GM21390 (cell line): Measurements from ENCODE around the gene GALNT17.
"Not testable (repeated sequence)": the region's sequence is repeated elsewhere in the genome, so short reads cannot be mapped to it uniquely, and the experiment has no call there.

Source experiments
- ATAC-seq: cut with Tn5 transposase; IDR thresholded peaks from one replicate; pipeline ENCODE4 v1.9.1; 2021; ENCODE audit not compliant: unreplicated experiment

GALNT17 gene

DNA sequence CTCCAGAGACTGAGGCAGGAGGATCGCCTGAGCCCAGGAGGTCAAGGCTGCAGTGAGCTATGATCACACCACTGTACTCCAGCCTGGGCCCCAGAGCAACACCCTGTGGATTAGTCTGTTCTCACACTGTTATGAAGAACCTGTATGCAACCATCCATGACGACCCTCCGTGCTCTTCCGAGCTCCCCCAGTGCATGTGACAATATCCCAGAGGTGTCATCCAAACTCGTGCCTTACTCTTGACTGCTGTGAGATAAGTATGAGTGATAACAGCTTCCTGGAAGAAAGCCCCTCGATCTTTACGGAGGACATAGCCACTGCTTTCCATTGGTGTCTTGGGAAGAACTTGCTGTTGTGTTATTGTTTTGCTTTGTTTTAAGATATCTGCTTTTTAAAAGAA is 591.9 kb downstream of the GALNT17 start:
- ATAC-seq: no peak

DNA sequence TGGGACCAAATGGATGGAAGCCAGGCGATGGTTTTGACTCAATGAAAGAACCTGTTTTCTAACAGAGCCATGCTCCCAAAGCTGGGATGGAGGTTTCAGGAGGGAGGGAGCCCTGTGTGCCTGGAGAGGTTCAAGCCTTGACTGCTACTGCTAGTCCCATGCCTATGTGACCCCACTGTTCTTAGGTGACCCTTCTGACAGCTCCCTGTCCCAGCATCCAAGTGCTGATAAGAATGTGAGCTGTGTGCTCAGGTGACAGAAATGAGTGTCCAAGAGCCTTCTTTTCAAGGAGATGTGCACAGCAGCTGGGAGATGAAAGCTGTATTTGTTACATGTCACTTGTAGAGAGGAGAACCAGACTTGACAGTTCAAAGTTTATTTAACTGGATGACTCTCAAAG is 595.4 kb downstream of the GALNT17 start:
- no peak for ATAC-seq

DNA sequence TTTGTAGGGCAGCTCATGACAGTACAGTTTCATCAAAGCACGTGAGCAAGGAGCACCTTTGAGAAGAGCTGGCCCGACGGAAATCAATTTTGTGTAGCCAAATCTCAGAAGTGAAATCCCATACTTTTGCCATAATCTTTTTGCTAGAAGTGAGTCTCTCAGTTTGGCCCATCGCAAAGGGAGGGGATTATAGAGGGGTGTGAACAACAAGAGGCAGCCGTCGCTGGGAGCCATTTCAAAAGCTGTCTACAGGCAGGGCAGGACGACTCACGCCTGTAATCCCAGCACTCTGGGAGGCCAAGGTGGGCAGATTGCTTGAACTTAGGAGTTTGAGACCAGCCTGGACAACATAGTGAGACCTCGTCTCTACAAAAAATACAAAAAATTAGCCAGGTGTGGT is 599.8 kb downstream of the GALNT17 start:
- no peak for ATAC-seq

DNA sequence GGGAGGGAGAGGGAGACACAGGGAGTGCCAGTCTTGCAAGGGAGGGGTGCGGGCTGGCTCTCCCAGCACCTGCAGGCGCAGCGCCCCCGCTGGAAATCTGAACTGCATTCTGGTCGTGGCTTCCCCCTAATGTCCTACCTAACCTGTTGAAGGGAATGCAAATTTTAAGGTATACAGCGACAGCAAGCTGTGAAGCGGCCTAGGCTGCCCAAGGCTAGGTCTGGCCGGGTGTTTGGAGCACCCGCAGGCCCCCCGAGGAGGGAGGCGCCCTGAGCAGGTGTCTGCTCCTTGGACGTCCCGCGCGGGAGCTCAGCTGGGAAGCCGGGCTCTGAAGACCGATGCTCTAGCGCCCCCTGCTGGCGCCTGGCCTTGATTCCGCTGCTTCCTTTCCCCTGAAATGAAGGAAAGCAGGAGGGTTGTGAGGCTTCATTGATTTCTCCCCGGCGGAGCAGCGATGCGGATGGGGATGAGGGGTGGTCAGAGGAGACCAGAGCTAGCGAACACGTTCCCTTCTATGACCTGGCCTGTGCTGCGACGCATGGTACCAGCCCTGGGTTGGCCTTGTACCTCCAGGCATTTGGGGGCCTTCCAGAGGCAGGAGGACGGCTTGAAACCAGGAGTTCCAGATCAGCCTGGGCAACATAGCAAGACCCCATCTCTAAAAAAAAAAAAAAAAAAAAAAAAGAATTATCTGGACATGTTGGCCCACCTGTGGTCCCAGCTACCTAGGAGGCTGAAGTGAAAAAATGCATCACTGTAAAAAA is 601.3 kb downstream of the GALNT17 start:
- ATAC-seq: no peak

DNA sequence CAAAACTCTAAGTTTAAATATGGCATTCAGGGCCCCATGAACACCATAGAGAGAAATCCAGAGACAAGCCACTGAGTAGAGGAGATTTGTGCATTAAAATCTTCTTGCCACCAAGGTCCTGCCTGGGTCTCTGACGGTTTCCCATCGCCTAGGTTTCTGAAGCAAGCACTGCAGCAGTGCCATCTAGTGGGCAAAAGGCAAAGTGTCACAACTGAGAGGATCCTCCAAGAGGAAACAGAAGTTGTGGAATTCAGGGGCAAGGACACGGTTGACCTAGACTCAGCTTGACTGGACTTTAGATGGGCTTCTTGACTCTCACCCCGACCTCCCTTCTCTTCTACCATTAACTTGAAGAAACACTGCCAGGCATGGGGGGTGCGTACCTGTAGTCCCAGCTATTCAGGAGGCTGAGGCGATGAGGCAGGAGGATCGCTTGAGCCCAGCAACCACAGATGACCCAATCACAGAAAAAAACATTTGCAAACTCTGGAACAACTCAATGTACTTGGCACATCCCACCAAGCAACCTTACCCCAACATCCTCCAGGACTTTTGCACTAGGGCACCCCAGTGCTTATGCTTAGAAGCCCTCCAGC is 604.1 kb downstream of the GALNT17 start:
- ATAC-seq: no peak

DNA sequence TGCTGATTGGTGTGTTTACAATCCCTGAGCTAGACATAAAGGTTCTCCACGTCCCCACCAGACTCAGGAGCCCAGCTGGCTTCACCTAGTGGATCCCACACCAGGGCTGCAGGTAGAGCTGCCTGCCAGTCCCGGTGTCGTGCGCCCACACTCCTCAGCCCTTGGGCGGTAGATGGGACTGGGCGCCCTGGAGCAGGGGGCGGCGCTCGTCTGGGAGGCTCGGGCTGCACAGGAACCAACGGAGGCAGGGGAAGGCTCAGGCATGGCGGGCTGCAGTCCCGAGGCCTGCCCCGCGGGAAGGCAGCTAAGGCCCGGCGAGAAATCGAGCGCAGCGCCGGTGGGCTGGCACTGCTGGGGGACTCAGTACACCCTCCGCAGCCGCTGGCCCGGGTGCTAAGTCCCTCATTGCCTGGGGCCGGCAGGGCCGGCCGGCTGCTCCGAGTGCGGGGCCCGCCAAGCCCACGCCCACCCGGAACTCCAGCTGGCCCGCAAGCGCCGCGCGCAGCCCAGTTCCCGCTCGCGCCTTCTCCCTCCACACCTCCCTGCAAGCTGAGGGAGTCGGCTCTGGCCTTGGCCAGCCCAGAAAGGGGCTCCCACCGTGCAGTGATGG is 606.1 kb downstream of the GALNT17 start:
- ATAC-seq: not testable (repeated sequence)

DNA sequence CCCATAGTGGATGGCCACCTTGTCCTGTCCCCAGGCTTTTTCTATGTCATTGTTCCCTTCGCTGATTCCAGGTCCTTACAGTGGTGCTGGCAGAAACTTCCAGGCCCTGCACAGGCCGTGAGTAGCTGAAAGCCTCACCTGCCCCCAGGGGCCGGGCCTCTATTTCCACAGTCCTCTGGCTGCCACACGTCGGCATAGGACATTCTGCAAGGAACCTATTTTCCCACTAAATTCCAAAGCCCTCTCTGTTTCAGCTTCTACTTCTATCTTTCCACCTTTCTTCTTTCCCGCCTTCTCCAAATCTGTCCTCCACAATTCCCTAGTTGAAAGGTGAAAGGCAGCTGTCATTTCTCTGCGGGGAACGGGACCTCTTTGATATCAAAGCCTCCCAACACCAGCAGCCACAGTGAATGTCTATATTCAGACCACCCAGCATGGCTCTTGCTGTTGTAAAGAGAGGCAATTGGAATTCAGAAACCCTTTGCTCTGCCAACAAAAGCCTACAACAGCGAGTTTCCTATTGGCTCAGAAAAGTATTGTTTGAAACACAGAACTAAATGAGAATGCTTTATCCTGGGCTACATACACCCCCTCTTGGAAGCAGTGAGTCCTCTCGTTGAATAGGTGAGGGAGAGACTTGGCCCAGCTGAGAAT is 607.7 kb downstream of the GALNT17 start:
- ATAC-seq: no peak

DNA sequence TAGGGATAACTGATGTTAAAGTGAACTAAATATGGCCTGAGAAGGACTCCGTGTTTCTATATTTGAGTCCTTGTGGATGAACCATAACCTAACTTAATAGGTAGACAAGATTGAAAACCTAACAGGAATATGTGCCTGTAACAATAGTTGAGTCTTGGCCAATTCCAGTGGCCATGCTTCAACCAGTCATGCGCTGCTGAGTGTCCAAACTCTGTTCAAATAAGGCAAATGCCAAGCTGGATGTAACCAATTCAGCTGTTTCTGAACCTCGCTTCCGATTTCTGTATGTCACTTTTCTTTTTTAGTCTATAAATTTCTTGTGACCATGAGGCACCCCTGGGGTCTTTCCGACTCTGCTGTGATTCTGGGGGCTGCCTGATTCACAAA is 608.2 kb downstream of the GALNT17 start:
- no peak for ATAC-seq

DNA sequence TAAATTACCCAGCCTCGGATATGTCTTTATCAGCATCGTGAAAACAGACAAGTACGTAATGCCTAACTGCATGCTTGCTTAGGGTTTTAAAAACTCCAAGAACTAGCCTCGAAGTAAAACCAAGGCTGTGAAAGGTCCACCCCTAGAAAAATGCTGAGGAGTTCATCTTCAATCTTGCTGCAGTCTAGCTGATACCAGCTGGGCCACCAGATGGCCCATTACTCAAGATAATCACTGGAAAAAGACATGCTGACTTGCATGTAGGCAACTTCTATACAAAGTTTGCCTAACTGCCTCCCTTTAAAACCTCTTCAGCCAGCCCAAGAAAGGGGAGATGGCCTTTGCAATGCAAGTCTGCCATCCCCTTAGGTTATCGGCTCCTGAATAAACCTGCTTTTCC is 614.1 kb downstream of the GALNT17 start:
- ATAC-seq: no peak

DNA sequence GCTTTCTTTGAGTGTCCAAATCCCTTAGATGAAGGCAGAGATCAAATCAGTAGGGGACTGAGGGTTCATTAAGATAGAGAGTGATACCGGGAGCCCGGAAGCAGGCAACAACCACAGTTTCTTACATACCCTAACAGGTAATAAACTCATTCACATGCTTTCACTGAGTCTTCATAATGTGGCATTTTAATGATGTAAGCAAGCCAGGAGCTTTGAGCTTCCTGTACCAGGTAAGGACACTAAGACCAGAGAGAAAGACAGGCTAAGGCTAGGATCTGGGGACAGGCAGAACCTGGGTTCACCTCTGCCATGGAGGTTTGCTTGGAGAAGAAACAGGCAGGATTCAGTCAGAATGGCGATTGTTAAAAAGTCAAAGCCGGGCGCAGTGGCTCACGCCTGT is 618.3 kb downstream of the GALNT17 start:
- no peak for ATAC-seq

DNA sequence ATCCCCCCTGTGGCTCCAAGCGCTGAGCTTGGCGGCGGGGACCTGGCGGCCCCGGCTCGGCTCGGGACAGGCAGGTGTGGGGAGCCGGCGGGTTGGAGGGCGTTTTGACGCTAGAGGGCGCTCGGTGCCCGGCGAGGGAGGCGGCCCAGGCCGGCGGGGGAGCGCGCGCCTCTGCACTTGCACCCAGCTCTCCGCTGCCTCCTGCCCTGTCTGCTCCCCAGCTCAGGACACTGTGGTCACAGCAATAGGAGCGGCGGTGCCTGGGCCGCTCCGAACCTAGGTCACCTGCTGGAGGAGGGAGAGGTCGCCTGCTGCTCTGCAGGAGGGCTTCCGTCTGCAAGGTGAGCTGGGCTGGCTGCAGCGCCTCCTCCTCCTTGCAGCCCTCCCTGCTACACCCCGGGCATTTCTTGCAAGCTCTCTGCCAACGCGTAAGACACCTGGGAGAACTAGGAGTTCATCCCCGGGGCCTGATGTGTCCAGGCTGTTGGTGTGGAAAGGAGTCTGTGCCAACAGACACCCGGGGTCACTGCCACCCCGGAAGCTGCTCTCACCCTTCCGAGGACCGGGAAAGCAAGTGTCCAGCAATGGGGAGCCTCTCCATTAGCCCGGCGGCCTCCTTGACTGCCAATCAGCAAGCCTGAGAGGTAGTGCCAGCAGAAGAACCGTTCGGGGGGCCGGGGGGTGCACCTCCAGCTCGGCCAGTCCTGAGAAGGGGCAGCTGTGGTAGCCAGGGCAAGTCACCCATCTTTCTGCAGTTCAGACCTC is 620.4 kb downstream of the GALNT17 start:
- ATAC-seq: no peak

DNA sequence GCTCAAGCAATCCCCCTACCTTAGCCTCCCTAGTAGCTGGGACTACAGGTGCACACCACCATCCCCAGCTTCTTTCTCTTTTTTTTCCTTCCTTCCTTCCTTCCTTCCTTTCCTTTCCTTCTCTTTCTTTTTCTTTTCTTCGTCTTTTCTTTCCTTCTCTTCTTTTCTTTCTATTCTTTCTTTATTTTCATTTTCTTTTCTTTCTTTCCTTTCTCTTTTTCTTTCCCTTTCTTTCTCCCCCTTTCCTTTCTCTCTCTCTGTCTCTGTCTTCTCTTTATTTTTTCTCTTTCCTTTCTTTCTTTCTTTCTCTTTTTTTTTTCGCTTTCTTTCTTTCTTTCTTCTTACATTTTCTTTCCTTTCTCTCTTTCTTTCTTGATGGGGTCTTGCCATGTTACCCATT is 621.3 kb downstream of the GALNT17 start:
- no peak for ATAC-seq

DNA sequence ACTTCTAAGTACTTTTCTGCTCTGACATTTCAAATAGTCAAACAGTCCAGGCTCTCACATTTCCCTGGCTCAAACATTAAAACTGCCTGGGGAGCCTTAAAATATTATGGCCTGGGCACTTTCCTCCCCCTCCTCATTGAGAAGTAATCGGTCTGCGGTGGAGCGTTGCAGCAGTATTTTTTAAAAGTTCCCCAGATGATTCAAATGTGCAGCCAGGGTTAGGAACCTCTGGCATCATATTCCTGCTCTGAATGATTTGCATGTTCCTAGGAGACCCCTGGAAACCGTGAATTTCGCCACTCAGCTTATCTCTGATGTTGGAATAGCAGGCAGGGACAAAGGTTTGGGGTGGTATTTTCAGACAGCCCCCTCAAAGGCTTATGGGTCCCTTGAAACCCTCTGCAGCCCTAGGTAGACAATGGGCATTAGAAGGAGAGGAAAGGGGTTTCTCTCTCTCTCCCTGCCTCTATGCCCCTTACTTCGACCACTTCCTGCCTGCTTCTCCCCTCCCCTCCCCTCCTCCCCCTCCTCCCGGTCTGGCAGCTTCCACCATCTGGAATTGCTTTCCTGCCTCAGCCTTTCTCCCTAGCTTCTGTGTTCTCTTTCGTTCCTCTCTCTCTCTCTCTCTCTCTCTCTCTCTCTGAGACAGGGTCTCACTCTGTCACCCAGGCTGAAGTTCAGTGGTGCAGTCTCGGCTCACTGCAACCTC is 622.2 kb downstream of the GALNT17 start:
- ATAC-seq: no peak

DNA sequence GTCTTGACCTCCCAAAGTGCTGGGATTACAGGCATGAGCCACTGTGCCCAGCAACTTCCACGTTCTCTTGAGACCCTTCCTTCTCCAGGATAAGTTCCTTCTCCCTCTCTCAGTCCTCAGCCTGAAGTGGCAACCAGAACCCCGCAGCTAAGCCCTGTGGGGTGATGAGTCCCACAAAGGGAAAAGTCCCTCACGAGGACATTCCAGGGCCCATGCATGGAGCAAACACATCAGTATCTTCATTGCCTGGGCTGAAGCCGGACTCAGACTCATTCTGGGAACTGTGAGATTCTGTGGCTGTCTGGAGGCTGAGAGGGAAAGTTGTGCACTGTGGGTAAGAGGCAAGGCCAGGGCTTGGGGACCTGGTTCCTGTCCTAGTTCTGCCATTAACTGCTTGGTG is 622.9 kb downstream of the GALNT17 start:
- ATAC-seq: no peak

DNA sequence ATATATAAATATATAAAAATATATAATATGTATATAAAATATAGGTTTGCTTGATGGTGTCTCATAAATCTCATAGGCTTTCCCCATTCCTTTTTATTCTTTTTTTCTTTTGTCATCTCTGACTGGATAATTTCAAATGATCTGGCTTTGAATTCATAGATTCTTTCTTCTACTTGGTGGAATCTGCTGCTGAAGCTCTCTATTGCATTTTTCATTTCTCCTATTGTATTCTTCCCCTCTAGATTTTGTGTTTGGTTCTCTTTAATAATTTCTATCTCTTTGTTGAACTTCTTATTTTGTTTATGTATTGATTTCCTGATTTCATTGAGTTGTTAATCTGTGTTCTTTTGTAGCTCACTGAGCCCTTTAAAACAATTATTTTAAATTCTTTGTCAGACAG is 629.4 kb downstream of the GALNT17 start:
- ATAC-seq: no peak
